Skeletal muscle satellite cell (primary cell): ENCODE data around the gene AKAP12. TPM values are rescaled to one million over a fixed set of nuclear protein-coding genes. Genes with fewer than 3 reads are reported as not detected.

Source experiments
- H3K27me3 ChIP-seq: 2 replicates; pipeline ENCODE4 v1.7.0; 2013; ENCODE audit warnings: low read length; ENCODE audit not compliant: control insufficient read depth, insufficient read depth
- H3K36me3 ChIP-seq: 2 replicates; pipeline ENCODE4 v1.7.0; 2013; ENCODE audit warnings: mild to moderate bottlenecking, control low read depth, low read length; ENCODE audit not compliant: insufficient read depth
- H3K4me1 ChIP-seq: 2 replicates; pipeline ENCODE4 v1.7.0; 2013; ENCODE audit warnings: low read length; ENCODE audit not compliant: control insufficient read depth, insufficient read depth
- H3K4me2 ChIP-seq: 2 replicates; pipeline ENCODE4 v1.7.0; 2013; ENCODE audit warnings: mild to moderate bottlenecking, low read length
- H3K4me3 ChIP-seq: 2 replicates; pipeline ENCODE4 v1.7.0; 2013; ENCODE audit warnings: low read length
- H3K9ac ChIP-seq: 2 replicates; pipeline ENCODE4 v1.7.0; 2013; ENCODE audit warnings: mild to moderate bottlenecking, low read depth, low read length, moderate library complexity
- H3K9me3 ChIP-seq: replicated peaks from 2 replicates; pipeline ENCODE4 v1.7.0; 2013; ENCODE audit warnings: mild to moderate bottlenecking, control low read depth, low read length
- total RNA-seq: library from RNA; depleted of rRNA; stranded (reverse); fragments of >200 nt; gene quantifications from 2 replicates; pipeline ENCODE4 v1.2.3, GENCODE V29; 2012; rRNA removed

Gene AKAP12, protein sequence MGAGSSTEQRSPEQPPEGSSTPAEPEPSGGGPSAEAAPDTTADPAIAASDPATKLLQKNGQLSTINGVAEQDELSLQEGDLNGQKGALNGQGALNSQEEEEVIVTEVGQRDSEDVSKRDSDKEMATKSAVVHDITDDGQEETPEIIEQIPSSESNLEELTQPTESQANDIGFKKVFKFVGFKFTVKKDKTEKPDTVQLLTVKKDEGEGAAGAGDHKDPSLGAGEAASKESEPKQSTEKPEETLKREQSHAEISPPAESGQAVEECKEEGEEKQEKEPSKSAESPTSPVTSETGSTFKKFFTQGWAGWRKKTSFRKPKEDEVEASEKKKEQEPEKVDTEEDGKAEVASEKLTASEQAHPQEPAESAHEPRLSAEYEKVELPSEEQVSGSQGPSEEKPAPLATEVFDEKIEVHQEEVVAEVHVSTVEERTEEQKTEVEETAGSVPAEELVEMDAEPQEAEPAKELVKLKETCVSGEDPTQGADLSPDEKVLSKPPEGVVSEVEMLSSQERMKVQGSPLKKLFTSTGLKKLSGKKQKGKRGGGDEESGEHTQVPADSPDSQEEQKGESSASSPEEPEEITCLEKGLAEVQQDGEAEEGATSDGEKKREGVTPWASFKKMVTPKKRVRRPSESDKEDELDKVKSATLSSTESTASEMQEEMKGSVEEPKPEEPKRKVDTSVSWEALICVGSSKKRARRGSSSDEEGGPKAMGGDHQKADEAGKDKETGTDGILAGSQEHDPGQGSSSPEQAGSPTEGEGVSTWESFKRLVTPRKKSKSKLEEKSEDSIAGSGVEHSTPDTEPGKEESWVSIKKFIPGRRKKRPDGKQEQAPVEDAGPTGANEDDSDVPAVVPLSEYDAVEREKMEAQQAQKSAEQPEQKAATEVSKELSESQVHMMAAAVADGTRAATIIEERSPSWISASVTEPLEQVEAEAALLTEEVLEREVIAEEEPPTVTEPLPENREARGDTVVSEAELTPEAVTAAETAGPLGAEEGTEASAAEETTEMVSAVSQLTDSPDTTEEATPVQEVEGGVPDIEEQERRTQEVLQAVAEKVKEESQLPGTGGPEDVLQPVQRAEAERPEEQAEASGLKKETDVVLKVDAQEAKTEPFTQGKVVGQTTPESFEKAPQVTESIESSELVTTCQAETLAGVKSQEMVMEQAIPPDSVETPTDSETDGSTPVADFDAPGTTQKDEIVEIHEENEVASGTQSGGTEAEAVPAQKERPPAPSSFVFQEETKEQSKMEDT (N-terminal part only)
- total RNA-seq = 146 and 264 TPM in 2 replicates

GRCh38 chr6:151239603-151240035 lies at the start of gene AKAP12:
Gene AKAP12 (plus strand): TSS chr6:151239967. CDS start chr6:151240563, 596 bp downstream.
- Histone ChIP-seq H3K4me2 (peak within 1 kb of the TSS; percentile 83), H3K4me1 (peaks cover 31% of the 10 kb centered on the region), H3K9ac (peak within 1 kb of the TSS; percentile 91), H3K27me3 (no peaks in the 10 kb centered on the region), H3K9me3 (no peaks in the 10 kb centered on the region), H3K36me3 (peaks cover 8% of the 10 kb centered on the region), H3K4me3 (peak within 1 kb of the TSS; percentile 85)

- Histone ChIP-seq H3K36me3 (no peaks in the 10 kb centered on the region), H3K27me3 (no peaks in the 10 kb centered on the region), H3K9me3 (no peaks in the 10 kb centered on the region), H3K4me3 (no peak overlapping the region), H3K9ac (no peak overlapping the region), H3K4me1 (no peaks in the 10 kb centered on the region), H3K4me2 (no peak overlapping the region)
These were observed 48.2 kb upstream of the AKAP12 start for GRCh38 chr6:151191527-151191926.

GRCh38 chr6:151196555-151196954 lies 43.2 kb upstream of the AKAP12 start:
- H3K4me2 ChIP-seq = no peak overlapping the region
- H3K36me3 ChIP-seq = no peaks in the 10 kb centered on the region
- no peaks in the 10 kb centered on the region for H3K9me3 ChIP-seq
- no peaks in the 10 kb centered on the region for H3K4me1 ChIP-seq
- no peak overlapping the region for H3K9ac ChIP-seq
- no peak overlapping the region for H3K4me3 ChIP-seq
- H3K27me3 ChIP-seq = no peaks in the 10 kb centered on the region

- Histone ChIP-seq H3K4me1 (no peaks in the 10 kb centered on the region), H3K4me2 (no peak overlapping the region), H3K36me3 (no peaks in the 10 kb centered on the region), H3K27me3 (no peaks in the 10 kb centered on the region), H3K9me3 (no peaks in the 10 kb centered on the region), H3K4me3 (no peak overlapping the region), H3K9ac (no peak overlapping the region)
These were observed 42.2 kb upstream of the AKAP12 start for GRCh38 chr6:151197556-151197955.

GRCh38 chr6:151199991-151200390 lies 39.8 kb upstream of the AKAP12 start:
- Histone ChIP-seq H3K4me1 (no peaks in the 10 kb centered on the region), H3K9me3 (no peaks in the 10 kb centered on the region), H3K4me2 (no peak overlapping the region), H3K36me3 (no peaks in the 10 kb centered on the region), H3K27me3 (no peaks in the 10 kb centered on the region), H3K9ac (no peak overlapping the region), H3K4me3 (no peak overlapping the region)

DNA sequence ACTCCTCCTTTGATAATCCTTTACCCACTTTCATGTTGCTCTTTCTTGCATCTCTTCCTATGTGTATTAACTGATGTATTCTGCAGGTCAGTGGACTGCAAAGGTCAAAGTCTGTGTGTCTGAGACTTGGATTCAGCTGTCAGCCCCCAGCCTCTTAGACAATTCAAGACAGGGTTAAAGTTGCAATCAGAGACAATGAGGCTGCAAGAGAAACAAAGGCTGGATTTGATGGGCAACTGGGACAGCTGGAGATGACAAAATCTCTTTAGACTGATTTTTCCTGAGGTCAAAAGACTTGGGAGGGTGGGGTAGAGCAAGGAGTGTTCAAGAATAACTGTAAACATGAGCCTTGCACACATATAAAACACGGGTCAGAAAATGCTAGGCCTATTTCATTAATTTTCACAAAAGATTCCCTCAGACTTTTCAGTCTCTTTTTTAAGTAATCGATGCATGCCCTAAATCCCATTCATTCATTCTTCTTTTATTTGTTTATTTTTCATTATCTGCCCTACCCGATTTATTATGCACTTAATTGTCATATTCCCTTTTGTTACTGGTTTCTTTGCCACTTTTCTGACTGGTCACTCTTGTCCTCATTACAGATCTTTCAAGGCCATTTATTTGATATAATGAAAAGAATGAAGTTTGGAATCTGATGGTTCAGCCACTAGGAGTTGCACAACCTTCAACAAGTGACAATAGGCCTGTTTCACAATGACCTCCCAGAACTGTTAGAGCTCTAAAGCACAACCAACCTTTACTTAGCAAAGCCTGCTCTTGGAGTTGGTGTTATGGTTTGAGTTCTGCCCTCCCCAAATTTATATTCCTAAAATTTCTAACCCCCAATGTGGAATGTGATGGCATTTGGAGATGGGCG lies 33.8 kb upstream of the AKAP12 start:
- Histone ChIP-seq H3K4me2 (no peak overlapping the region), H3K36me3 (no peaks in the 10 kb centered on the region), H3K9ac (no peak overlapping the region), H3K4me3 (no peak overlapping the region), H3K27me3 (no peaks in the 10 kb centered on the region), H3K9me3 (no peaks in the 10 kb centered on the region), H3K4me1 (peaks cover 7% of the 10 kb centered on the region)

DNA sequence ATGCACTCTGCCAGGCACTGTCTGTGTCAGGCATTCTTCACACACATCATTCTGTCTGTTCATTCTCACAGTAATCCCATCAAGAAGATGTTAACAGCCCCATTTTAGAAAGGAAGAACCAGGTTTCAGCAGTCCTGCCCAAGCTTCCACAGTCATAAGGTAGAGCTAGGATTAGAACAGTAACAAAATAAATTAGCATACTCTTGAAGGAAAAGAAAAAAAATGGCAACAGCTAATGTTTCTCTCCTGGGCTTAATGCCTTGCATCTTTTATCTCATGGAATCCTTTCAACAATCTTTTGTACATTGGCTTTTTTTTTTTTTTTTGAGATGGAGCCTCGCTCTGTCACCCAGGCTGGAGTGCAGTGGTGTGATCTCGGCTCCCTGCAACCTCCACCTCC lies 32.1 kb upstream of the AKAP12 start:
- Histone ChIP-seq H3K9me3 (peaks cover 6% of the 10 kb centered on the region), H3K27me3 (no peaks in the 10 kb centered on the region), H3K9ac (no peak overlapping the region), H3K4me3 (no peak overlapping the region), H3K36me3 (no peaks in the 10 kb centered on the region), H3K4me1 (peaks cover 7% of the 10 kb centered on the region), H3K4me2 (no peak overlapping the region)

GRCh38 chr6:151209071-151209831 lies 30.5 kb upstream of the AKAP12 start:
- peaks cover 6% of the 10 kb centered on the region for H3K9me3 ChIP-seq
- no peaks in the 10 kb centered on the region for H3K27me3 ChIP-seq
- peak overlapping the region; percentile 73 for H3K4me2 ChIP-seq
- no peaks in the 10 kb centered on the region for H3K36me3 ChIP-seq
- H3K4me1 ChIP-seq = peaks cover 7% of the 10 kb centered on the region
- no peak overlapping the region for H3K4me3 ChIP-seq
- no peak overlapping the region for H3K9ac ChIP-seq

DNA sequence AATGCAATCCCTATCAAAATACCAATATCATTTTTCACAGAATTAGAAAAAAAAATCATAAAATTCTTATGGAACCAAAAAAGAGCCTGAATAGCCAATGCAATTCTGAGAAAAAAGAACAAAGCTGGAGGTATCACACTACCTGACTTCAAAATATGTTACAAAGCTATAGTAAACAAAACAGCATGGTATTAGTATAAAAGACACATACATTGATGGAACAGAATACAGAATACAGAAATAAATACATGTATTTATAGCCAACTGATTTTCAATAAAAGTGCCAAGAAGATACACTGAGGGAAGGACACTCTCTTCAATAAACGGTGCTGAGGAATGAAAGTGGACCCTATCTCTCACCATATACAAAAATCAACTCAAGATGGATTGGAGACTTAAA lies 28.7 kb upstream of the AKAP12 start:
- Histone ChIP-seq H3K4me1 (peaks cover 7% of the 10 kb centered on the region), H3K27me3 (no peaks in the 10 kb centered on the region), H3K36me3 (no peaks in the 10 kb centered on the region), H3K4me2 (no peak overlapping the region), H3K4me3 (no peak overlapping the region), H3K9ac (no peak overlapping the region), H3K9me3 (peaks cover 6% of the 10 kb centered on the region)

GRCh38 chr6:151213352-151213751 lies 26.4 kb upstream of the AKAP12 start:
- Histone ChIP-seq H3K9me3 (peaks cover 6% of the 10 kb centered on the region), H3K9ac (no peak overlapping the region), H3K36me3 (no peaks in the 10 kb centered on the region), H3K27me3 (no peaks in the 10 kb centered on the region), H3K4me2 (no peak overlapping the region), H3K4me3 (no peak overlapping the region), H3K4me1 (peaks cover 7% of the 10 kb centered on the region)
